GM23338 (cell line): ENCODE data around the gene BANK1. TPM values are rescaled to one million over a fixed set of nuclear protein-coding genes. Genes with fewer than 3 reads are reported as not detected.

Experiments
- ATAC-seq: fragments of 200-7000 bp; cut with Tn5 transposase; 3 replicates; pipeline ENCODE4 v1.9.1; 2020
- DNase-seq: peaks from one replicate; pipeline ENCODE4 v3.0.0-alpha.2; 2015; ENCODE audit warnings: low spot score
- H2AFZ ChIP-seq: fragments of 200-600 bp; sonication (generic); 2 replicates; pipeline ENCODE4 v1.8.0; 2016; ENCODE audit warnings: antibody characterized with exemption, mild to moderate bottlenecking, moderate library complexity
- H3F3A ChIP-seq: fragments of 200-600 bp; sonication (generic); replicated peaks from 2 replicates; pipeline ENCODE4 v1.8.0; 2017; ENCODE audit warnings: antibody characterized with exemption, mixed run types, low read depth
- H3K27ac ChIP-seq: fragments of 200-600 bp; sonication (generic); 2 replicates; pipeline ENCODE4 v1.6.1; 2016; ENCODE audit warnings: low read depth
- H3K27me3 ChIP-seq: fragments of 200-600 bp; sonication (generic); 2 replicates; pipeline ENCODE4 v1.8.0; 2016; ENCODE audit warnings: mild to moderate bottlenecking, mixed run types, moderate library complexity; ENCODE audit not compliant: insufficient read depth
- H3K36me3 ChIP-seq: fragments of 200-600 bp; sonication (generic); 2 replicates; pipeline ENCODE4 v1.8.0; 2016; ENCODE audit warnings: mild to moderate bottlenecking; ENCODE audit not compliant: insufficient read depth
- H3K4me1 ChIP-seq: fragments of 200-600 bp; sonication (generic); 2 replicates; pipeline ENCODE4 v1.8.0; 2016; ENCODE audit warnings: mild to moderate bottlenecking, moderate library complexity; ENCODE audit not compliant: insufficient read depth
- H3K4me2 ChIP-seq: fragments of 200-600 bp; sonication (generic); 2 replicates; pipeline ENCODE4 v1.7.1; 2017; ENCODE audit warnings: mixed run types
- H3K4me3 ChIP-seq: fragments of 200-600 bp; sonication (generic); 2 replicates; pipeline ENCODE4 v1.6.1; 2016; ENCODE audit warnings: mixed run types
- H3K79me2 ChIP-seq: fragments of 200-600 bp; sonication (generic); replicated peaks from 2 replicates; pipeline ENCODE4 v1.8.0; 2017; ENCODE audit warnings: mild to moderate bottlenecking; ENCODE audit not compliant: insufficient read depth
- H3K9me2 ChIP-seq: fragments of 200-600 bp; sonication (generic); 2 replicates; pipeline ENCODE4 v1.8.0; 2017; ENCODE audit not compliant: insufficient read depth
- H4K20me1 ChIP-seq: fragments of 200-600 bp; sonication (generic); replicated peaks from 2 replicates; pipeline ENCODE4 v1.8.0; 2017; ENCODE audit warnings: mild to moderate bottlenecking; ENCODE audit not compliant: insufficient read depth
- H3K27ac Mint-ChIP-seq: 2 replicates; pipeline ENCODE4 v1.8.0; 2020; ENCODE audit warnings: inconsistent platforms, mild to moderate bottlenecking, moderate library complexity, mixed read lengths
- H3K27me3 Mint-ChIP-seq: 3 replicates; pipeline ENCODE4 v1.8.0; 2022; ENCODE audit warnings: low read depth, mild to moderate bottlenecking, moderate library complexity, mixed read lengths, inconsistent platforms; ENCODE audit not compliant: insufficient read depth, poor library complexity
- H3K36me3 Mint-ChIP-seq: 3 replicates; pipeline ENCODE4 v1.8.0; 2021; ENCODE audit warnings: low read depth, mild to moderate bottlenecking, inconsistent platforms, moderate library complexity, mixed read lengths
- H3K4me1 Mint-ChIP-seq: 3 replicates; pipeline ENCODE4 v1.8.0; 2020; ENCODE audit warnings: mild to moderate bottlenecking, inconsistent platforms, mixed read lengths
- H3K4me3 Mint-ChIP-seq: 3 replicates; pipeline ENCODE4 v1.8.0; 2021; ENCODE audit warnings: moderate library complexity, mild to moderate bottlenecking, inconsistent platforms, mixed read lengths
- H3K9me3 Mint-ChIP-seq: 3 replicates; pipeline ENCODE4 v1.8.0; 2020; ENCODE audit warnings: moderate library complexity, mild to moderate bottlenecking, inconsistent platforms, mixed read lengths
- CREB1 ChIP-seq: fragments of 250-450 bp; sonication (Bioruptor Pico); IDR thresholded peaks from 2 replicates; pipeline ENCODE4 v1.5.0; 2020; ENCODE audit warnings: low read depth, mild to moderate bottlenecking, moderate library complexity
- CTCF ChIP-seq, 2 experiments: fragments of 200-600 bp in 1 of 2; sonication (generic) in 1 of 2; conservative IDR thresholded peaks; 2 replicates each; pipeline versions ENCODE4 v1.5.1 to v1.6.1; 2016 to 2017; ENCODE audit warnings: antibody characterized with exemption in 2 of 2, low read depth in 2 of 2, mild to moderate bottlenecking in 2 of 2, moderate library complexity in 1 of 2
- ETS1 ChIP-seq: IDR thresholded peaks from 2 replicates; pipeline ENCODE4 v1.6.1; 2016; ENCODE audit warnings: antibody characterized with exemption
- EZH2 ChIP-seq: fragments of 200-600 bp; sonication (generic); IDR thresholded peaks from one replicate; pipeline ENCODE4 v1.8.0; 2017; ENCODE audit warnings: antibody characterized with exemption, mild to moderate bottlenecking, low read depth; ENCODE audit not compliant: unreplicated experiment
- EZH2phosphoT487 ChIP-seq: fragments of 200-600 bp; sonication (generic); IDR thresholded peaks from one replicate; pipeline ENCODE4 v1.8.1; 2018; ENCODE audit warnings: antibody characterized with exemption; ENCODE audit not compliant: unreplicated experiment
- JUNB ChIP-seq: IDR thresholded peaks from one replicate; pipeline ENCODE4 v1.6.1; 2016; ENCODE audit warnings: antibody characterized with exemption; ENCODE audit not compliant: unreplicated experiment
- NANOG ChIP-seq: IDR thresholded peaks from 2 replicates; pipeline ENCODE4 v1.6.1; 2016; ENCODE audit warnings: antibody characterized with exemption, borderline replicate concordance
- POLR2AphosphoS5 ChIP-seq: IDR thresholded peaks from 2 replicates; pipeline ENCODE4 v1.6.1; 2016; ENCODE audit warnings: antibody characterized with exemption, low read depth
- STAT1 ChIP-seq: IDR thresholded peaks from one replicate; pipeline ENCODE4 v1.6.1; 2016; ENCODE audit warnings: antibody characterized with exemption; ENCODE audit not compliant: unreplicated experiment
- ZNF331 ChIP-seq: fragments of 250-450 bp; sonication (Bioruptor Pico); IDR thresholded peaks from 2 replicates; pipeline ENCODE4 v1.5.0; 2020; ENCODE audit warnings: low read depth, mild to moderate bottlenecking, moderate library complexity
- ZNF462 ChIP-seq: fragments of 250-450 bp; sonication (Bioruptor Pico); IDR thresholded peaks from 2 replicates; pipeline ENCODE4 v1.5.0; 2020; ENCODE audit warnings: mild to moderate bottlenecking, moderate library complexity
- polyA plus RNA-seq: library from polyadenylated mRNA; unstranded; fragments of >200 nt; fragmentation: Nextera tagmentation; extraction: Ambion mirVana; gene quantifications from 2 replicates; pipeline ENCODE4 v1.2.1, GENCODE V29; 2016
- total RNA-seq: library from RNA; depleted of rRNA; stranded (reverse); fragments of >200 nt; shearing (Covaris generic); gene quantifications from 2 replicates; pipeline ENCODE4 v1.2.3, GENCODE V29; 2014

Gene BANK1
- total and polyA plus RNA-seq, 2 experiments from 2014 or later: 0.86 to 0.87 TPM

- no peak for TF ChIP-seq ZNF462
- TF ChIP-seq NANOG: no peak
- TF ChIP-seq ZNF331: no peak
- TF ChIP-seq STAT1: no peak
- no peak for TF ChIP-seq CREB1 (CRISPR knock-in tag)
- TF ChIP-seq POLR2AphosphoS5: no peak
- no peak for TF ChIP-seq CTCF (conservative IDR thresholded peaks at IDR 0.05; ENCODE audit: low read depth in 2 of 2)
These were observed 270.6 kb downstream of the BANK1 start (continued) for GRCh38 chr4:102061133-102061532.

GRCh38 chr4:102064747-102065442 lies 274.4 kb downstream of the BANK1 start:
- Mint-ChIP-seq H3K4me1 (no peaks in the 10 kb centered on the region), H3K27me3 (no peaks in the 10 kb centered on the region), H3K4me3 (no peak overlapping the region), H3K9me3 (no peaks in the 10 kb centered on the region), H3K36me3 (no peaks in the 10 kb centered on the region), H3K27ac (no peak overlapping the region)
- no peak overlapping the region for H3K4me2 ChIP-seq
- H3K79me2 ChIP-seq: no peaks in the 10 kb centered on the region
- no peaks in the 10 kb centered on the region for H3F3A ChIP-seq
- no peaks in the 10 kb centered on the region for H3K4me1 ChIP-seq
- H3K27me3 ChIP-seq: no peaks in the 10 kb centered on the region
- DNase-seq (no peak), ATAC-seq (no peak)
- H3K27ac ChIP-seq: no peak overlapping the region
- no peaks in the 10 kb centered on the region for H4K20me1 ChIP-seq
- H2AFZ ChIP-seq: peak overlapping the region; percentile 35; the same call in 1 of the 2 replicates
- no peaks in the 10 kb centered on the region for H3K9me2 ChIP-seq
- H3K4me3 ChIP-seq: no peak overlapping the region
- H3K36me3 ChIP-seq: no peaks in the 10 kb centered on the region
- no peak for TF ChIP-seq EZH2phosphoT487
- TF ChIP-seq JUNB: no peak
- TF ChIP-seq CTCF (conservative IDR thresholded peaks at IDR 0.05; ENCODE audit: low read depth in 2 of 2): no peak
- no peak for TF ChIP-seq NANOG
- TF ChIP-seq POLR2AphosphoS5: no peak
- no peak for TF ChIP-seq ETS1
- TF ChIP-seq EZH2: no peak
- TF ChIP-seq CREB1 (CRISPR knock-in tag): no peak
- no peak for TF ChIP-seq ZNF331
